K562 (cell line): ENCODE results near the gene LGI4. TPM values are rescaled to one million over a fixed set of nuclear protein-coding genes. Genes with fewer than 3 reads are reported as not detected.
A peak's percentile ranks its signal among the peaks of the same experiment; 100 is the strongest.

Experiments used
- ATAC-seq: fragments of 200-7000 bp; cut with Tn5 transposase; 3 replicates; pipeline ENCODE4 v1.9.1; 2020; ENCODE audit warnings: moderate library complexity
- BruUV-seq: library from RNA; stranded (reverse); fragments of 400-500 nt; replicated peaks from 2 replicates; lab custom pipeline; 2021; lab: Mats Ljungman, UMichigan
- CTCF ChIA-PET: fragments of 300-600 bp; formaldehyde crosslinking; extraction: SDS; loops from one replicate; lab custom pipeline; 2021; ENCODE audit warnings: low intra/inter-chr PET ratio; lab: Yijun Ruan, JAX
- POLR2A ChIA-PET: fragments of 300-600, 350-650 bp; sonication (Branson Sonifier 250); formaldehyde crosslinking; extraction: SDS; loops from one replicate; lab custom pipeline; 2021; ENCODE audit warnings: antibody characterized with exemption, inconsistent platforms; lab: Yijun Ruan, JAX
- DNase-seq, 4 experiments: peaks; one replicate each; pipeline versions ENCODE4 v3.0.0 to v3.0.0-alpha.2; 2011 to 2018; ENCODE audit warnings: low spot score in 3 of 4, mixed read lengths in 3 of 4; ENCODE audit errors: extremely low read depth in 1 of 4
- FAIRE-seq: peaks from 2 replicates; lab custom pipeline; 2011; peaks lifted over from hg19 to GRCh38; lab: Jason Lieb, UNC
- H2AFZ ChIP-seq: 2 replicates; pipeline ENCODE4 v1.6.0; 2011; ENCODE audit warnings: low read depth, low read length, control low read depth, inconsistent platforms
- H3K27ac ChIP-seq: fragments of 200-600 bp; 3 replicates; pipeline ENCODE4 v1.8.0; 2011; ENCODE audit warnings: low read depth, mild to moderate bottlenecking, control low read depth, inconsistent platforms, low read length, moderate library complexity, mixed read lengths; ENCODE audit errors: extremely low read depth
- H3K27me3 ChIP-seq, 2 experiments: fragments of 300-600 bp in 1 of 2; 2 replicates in 1 of 2; 3 replicates in 1 of 2; pipeline versions ENCODE4 v1.6.0 to v1.8.0; 2011; ENCODE audit warnings: inconsistent platforms in 2 of 2, low read length in 2 of 2, mild to moderate bottlenecking in 1 of 2, mixed read lengths in 1 of 2, moderate library complexity in 1 of 2; ENCODE audit not compliant: control insufficient read depth in 2 of 2, insufficient read depth in 2 of 2
- H3K36me3 ChIP-seq: fragments of 300-600 bp; 3 replicates; pipeline ENCODE4 v1.8.0; 2011; ENCODE audit warnings: mild to moderate bottlenecking, low read length, inconsistent platforms; ENCODE audit not compliant: control insufficient read depth, insufficient read depth
- H3K4me1 ChIP-seq, 2 experiments: fragments of 200-600 bp in 1 of 2; replicated peaks in 1 of 2; 2 replicates in 1 of 2; 3 replicates in 1 of 2; pipeline versions ENCODE4 v1.5.1 to v1.8.0; 2011; ENCODE audit warnings: inconsistent platforms in 2 of 2, low read length in 2 of 2, mild to moderate bottlenecking in 1 of 2, mixed read lengths in 1 of 2, moderate library complexity in 1 of 2; ENCODE audit not compliant: control insufficient read depth in 2 of 2, insufficient read depth in 2 of 2
- H3K4me2 ChIP-seq: 2 replicates; pipeline ENCODE4 v1.6.1; 2011; ENCODE audit warnings: low read length, control low read depth, inconsistent platforms, mixed read lengths; ENCODE audit not compliant: insufficient read depth
- H3K4me3 ChIP-seq: fragments of 200-600 bp; sonication (generic), shearing (Covaris generic); 2 replicates; pipeline ENCODE4 v1.5.1; 2016; ENCODE audit warnings: control low read depth, inconsistent platforms
- H3K79me2 ChIP-seq: fragments of 200-600 bp; 3 replicates; pipeline ENCODE4 v1.8.0; 2011; ENCODE audit warnings: low read length, inconsistent platforms; ENCODE audit not compliant: control insufficient read depth, insufficient read depth
- H3K9ac ChIP-seq, 2 experiments: 2 replicates each; pipeline versions ENCODE4 v1.6.0 to v1.6.1; 2011; ENCODE audit warnings: low read depth in 2 of 2, low read length in 2 of 2, control low read depth in 1 of 2, inconsistent platforms in 1 of 2, mild to moderate bottlenecking in 1 of 2, mixed read lengths in 1 of 2; ENCODE audit not compliant: insufficient read depth in 1 of 2
- H3K9me1 ChIP-seq: one replicate; pipeline ENCODE4 v1.6.0; 2011; ENCODE audit warnings: inconsistent platforms, mild to moderate bottlenecking, low read length, moderate library complexity; ENCODE audit not compliant: control insufficient read depth, insufficient read depth
- H3K9me3 ChIP-seq: replicated peaks from 2 replicates; pipeline ENCODE4 v1.5.1; 2011; ENCODE audit warnings: low read depth, low read length, inconsistent platforms; ENCODE audit not compliant: control insufficient read depth, insufficient read depth
- H4K20me1 ChIP-seq: replicated peaks from 2 replicates; pipeline ENCODE4 v1.6.1; 2011; ENCODE audit warnings: low read length, inconsistent platforms, mixed read lengths; ENCODE audit not compliant: control insufficient read depth, insufficient read depth
- BACH1 ChIP-seq: fragments of 200-800 bp; sonication (Bioruptor generic); IDR thresholded peaks from 2 replicates; pipeline ENCODE4 v1.6.1; 2016; ENCODE audit warnings: missing genetic modification characterization, missing compliant biosample characterization
- CBX5 ChIP-seq: IDR thresholded peaks from 2 replicates; pipeline ENCODE4 v1.6.1; 2014; ENCODE audit warnings: low read depth, borderline replicate concordance
- CEBPB ChIP-seq: fragments of 450-650 bp; IDR thresholded peaks from 2 replicates; pipeline ENCODE4 v1.6.1; 2016; ENCODE audit warnings: missing genetic modification characterization, missing compliant biosample characterization
- CEBPG ChIP-seq, 3 experiments: fragments of 200-800 bp in 1 of 3; sonication (Bioruptor generic) in 1 of 3; sonication (generic) in 1 of 3; formaldehyde crosslinking in 1 of 3; IDR thresholded peaks in 2 of 3; conservative IDR thresholded peaks in 1 of 3; 2 replicates each; pipeline versions ENCODE4 v1.6.1 to v1.8.0; 2016 to 2022; ENCODE audit warnings: missing compliant biosample characterization in 2 of 3, missing genetic modification characterization in 2 of 3, mild to moderate bottlenecking in 1 of 3, missing genetic modification reagents in 1 of 3
- ELF4 ChIP-seq: fragments of 450-650 bp; formaldehyde crosslinking; IDR thresholded peaks from 2 replicates; pipeline ENCODE4 v1.4.0; 2022; ENCODE audit warnings: missing genetic modification characterization
- WGBS: fragments of 100-300 bp; shearing (Covaris generic); methylation state at CpG from one replicate; pipeline ENCODE4 v1.1.6; 2016; ENCODE audit warnings: low coverage, mixed read lengths; ENCODE audit not compliant: insufficient coverage; ENCODE audit errors: missing lambda C conversion rate; 5-methylcytosine and 5-hydroxymethylcytosine counted together
- in situ Hi-C: fragments of 300-500 bp; cut with MboI; formaldehyde crosslinking; loops from 4 replicates; pipeline ENCODE4 v1.15.0; 2018; ENCODE audit warnings: inconsistent platforms, mixed read lengths
- intact Hi-C: fragments of 100-400 bp; cut with micrococcal nuclease; formaldehyde crosslinking; loops from 2 replicates; pipeline ENCODE4 v1.14.2; 2022
- polyA plus RNA-seq, 8 experiments: library from polyadenylated mRNA; depleted of rRNA in 4 of 8; stranded (reverse) in 5 of 8; unstranded in 3 of 8; fragments of >200 nt; fragmentation: Nextera tagmentation in 2 of 8; fragmentation: Illumina TruSeq in 1 of 8; extraction: Ambion mirVana in 2 of 8; extraction: Trizol in 1 of 8; gene quantifications; 2 replicates each; pipeline versions ENCODE4 v1.2.1 to v1.2.3, GENCODE V29; 2011 to 2014; ENCODE audit warnings: inconsistent platforms in 1 of 8, missing spikeins in 1 of 8
- total RNA-seq, 7 experiments: library from RNA; depleted of rRNA in 6 of 7; stranded (reverse); fragments of >200 nt in 6 of 7; fragmentation: Illumina TruSeq in 2 of 7; extraction: Trizol in 2 of 7; gene quantifications; 2 replicates each; pipeline versions ENCODE4 v1.2.1 to v1.2.3, GENCODE V29; 2011 to 2021; ENCODE audit warnings: low replicate concordance in 1 of 7
- TF ChIP-seq, protein P1 (sequence below): sonication (generic); formaldehyde crosslinking; IDR thresholded peaks from 2 replicates; pipeline ENCODE4 v1.8.1; 2023; ENCODE audit warnings: mild to moderate bottlenecking, missing genetic modification reagents

LGI4 gene
- total and polyA plus RNA-seq, 9 of the 15 experiments (the other 6 are each of a cell fraction or from before 2014, with no cell fraction given): 0.14 to 0.30 (median 0.24) TPM; not detected in 4

DNA sequence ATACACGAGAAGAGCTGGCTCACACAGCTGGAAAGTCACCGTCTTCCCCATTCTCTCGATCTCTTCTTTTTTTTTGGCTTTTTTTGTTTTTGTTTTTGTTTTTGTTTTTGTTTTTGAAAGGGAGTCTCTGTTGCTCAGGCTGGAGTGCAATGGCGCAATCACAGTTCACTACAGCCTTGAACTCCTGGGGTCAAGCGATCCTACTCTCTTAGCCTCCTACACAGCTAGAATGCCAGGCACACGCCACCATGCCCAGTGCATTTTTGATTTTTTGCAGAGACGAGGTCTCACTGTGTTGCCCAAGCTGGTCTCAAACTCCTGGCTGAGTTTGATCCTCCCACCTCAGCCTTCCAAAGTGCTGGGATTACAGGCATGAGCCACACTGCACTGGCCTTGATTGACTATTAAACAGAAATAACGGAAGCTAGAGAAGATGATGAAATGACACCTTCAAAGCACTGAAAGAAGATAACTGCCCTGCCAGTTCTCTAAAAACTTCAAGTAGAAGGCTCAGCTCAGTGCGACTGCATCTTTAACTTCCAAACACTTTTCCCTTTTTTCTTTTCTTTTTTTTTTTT is 15.2 kb downstream of the LGI4 start:
- no TSS peak for BruUV-seq
- H2AFZ ChIP-seq: no peak overlapping the region
- 51% methylated on average over 8 of the region's 9 CpGs for whole genome bisulfite sequencing
- FAIRE-seq: no peak
- TF ChIP-seq, protein P1, sequence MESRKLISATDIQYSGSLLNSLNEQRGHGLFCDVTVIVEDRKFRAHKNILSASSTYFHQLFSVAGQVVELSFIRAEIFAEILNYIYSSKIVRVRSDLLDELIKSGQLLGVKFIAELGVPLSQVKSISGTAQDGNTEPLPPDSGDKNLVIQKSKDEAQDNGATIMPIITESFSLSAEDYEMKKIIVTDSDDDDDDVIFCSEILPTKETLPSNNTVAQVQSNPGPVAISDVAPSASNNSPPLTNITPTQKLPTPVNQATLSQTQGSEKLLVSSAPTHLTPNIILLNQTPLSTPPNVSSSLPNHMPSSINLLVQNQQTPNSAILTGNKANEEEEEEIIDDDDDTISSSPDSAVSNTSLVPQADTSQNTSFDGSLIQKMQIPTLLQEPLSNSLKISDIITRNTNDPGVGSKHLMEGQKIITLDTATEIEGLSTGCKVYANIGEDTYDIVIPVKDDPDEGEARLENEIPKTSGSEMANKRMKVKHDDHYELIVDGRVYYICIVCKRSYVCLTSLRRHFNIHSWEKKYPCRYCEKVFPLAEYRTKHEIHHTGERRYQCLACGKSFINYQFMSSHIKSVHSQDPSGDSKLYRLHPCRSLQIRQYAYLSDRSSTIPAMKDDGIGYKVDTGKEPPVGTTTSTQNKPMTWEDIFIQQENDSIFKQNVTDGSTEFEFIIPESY (CRISPR knock-in tag): no peak
- TF ChIP-seq CBX5 (no peak), BACH1 (tag) (no peak), CEBPG (CRISPR knock-in tag; IDR thresholded peaks at IDR 0.05) (0 out of 2 replicates have a peak, but pooled peaks have one; percentile 8), CEBPG (tag; conservative IDR thresholded peaks at IDR 0.05 in 1 of 2, IDR thresholded peaks at IDR 0.05 in 1 of 2) (no peak; a peak in 1 of 4 replicates), CEBPB (tag) (peak; percentile 55; the same call in 1 of the 2 replicates), ELF4 (CRISPR knock-in tag) (no peak)
- H4K20me1 ChIP-seq: no peaks in the 10 kb centered on the region
- DNase-seq: no peak
- no peak overlapping the region for H3K4me3 ChIP-seq
- ChIA-PET POLR2A (interaction anchor here (0.7 to 0.9 kb wide), 3 partner anchors 11 to 52 kb away, joined by 3 read pairs; no protein-coding TSS in a partner anchor), CTCF (no interaction called here)
- H3K9ac ChIP-seq: no peak overlapping the region; a peak in 1 of 4 replicates
- in situ Hi-C loops: no loop called here
- no peak for ATAC-seq
- intact Hi-C loops: no loop called here
- H3K27me3 ChIP-seq: peaks cover 0 to 21% of the 10 kb centered on the region in 2 experiments; a peak in 4 of 5 replicates
- no peaks in the 10 kb centered on the region for H3K79me2 ChIP-seq
- no peak overlapping the region for H3K27ac ChIP-seq
- no peaks in the 10 kb centered on the region for H3K36me3 ChIP-seq
- H3K4me1 ChIP-seq: peaks cover 14 to 48% of the 10 kb centered on the region in 2 experiments; a peak in 4 of 5 replicates
- H3K9me1 ChIP-seq: no peaks in the 10 kb centered on the region
- H3K4me2 ChIP-seq: no peak overlapping the region
- no peaks in the 10 kb centered on the region for H3K9me3 ChIP-seq
